Stimulated activated CD4-positive, alpha-beta T cell treated with anti-CD3 and anti-CD28 coated beads, Interleukin-15, amount 100 ng/mL, for 48 hours (primary cell): ENCODE measurements around the gene ZNF44.
A peak's percentile ranks its signal among the peaks of the same experiment; 100 is the strongest.
"Not testable (repeated sequence)": the region's sequence is repeated elsewhere in the genome, so short reads cannot be mapped to it uniquely, and the experiment has no call there.

Source experiments
- DNase-seq, 2 donors: peaks; one replicate each; pipeline ENCODE4 v3.0.0-alpha.2; 2020; ENCODE audit warnings: low read depth in 2 of 2

The ZNF44 gene

DNA sequence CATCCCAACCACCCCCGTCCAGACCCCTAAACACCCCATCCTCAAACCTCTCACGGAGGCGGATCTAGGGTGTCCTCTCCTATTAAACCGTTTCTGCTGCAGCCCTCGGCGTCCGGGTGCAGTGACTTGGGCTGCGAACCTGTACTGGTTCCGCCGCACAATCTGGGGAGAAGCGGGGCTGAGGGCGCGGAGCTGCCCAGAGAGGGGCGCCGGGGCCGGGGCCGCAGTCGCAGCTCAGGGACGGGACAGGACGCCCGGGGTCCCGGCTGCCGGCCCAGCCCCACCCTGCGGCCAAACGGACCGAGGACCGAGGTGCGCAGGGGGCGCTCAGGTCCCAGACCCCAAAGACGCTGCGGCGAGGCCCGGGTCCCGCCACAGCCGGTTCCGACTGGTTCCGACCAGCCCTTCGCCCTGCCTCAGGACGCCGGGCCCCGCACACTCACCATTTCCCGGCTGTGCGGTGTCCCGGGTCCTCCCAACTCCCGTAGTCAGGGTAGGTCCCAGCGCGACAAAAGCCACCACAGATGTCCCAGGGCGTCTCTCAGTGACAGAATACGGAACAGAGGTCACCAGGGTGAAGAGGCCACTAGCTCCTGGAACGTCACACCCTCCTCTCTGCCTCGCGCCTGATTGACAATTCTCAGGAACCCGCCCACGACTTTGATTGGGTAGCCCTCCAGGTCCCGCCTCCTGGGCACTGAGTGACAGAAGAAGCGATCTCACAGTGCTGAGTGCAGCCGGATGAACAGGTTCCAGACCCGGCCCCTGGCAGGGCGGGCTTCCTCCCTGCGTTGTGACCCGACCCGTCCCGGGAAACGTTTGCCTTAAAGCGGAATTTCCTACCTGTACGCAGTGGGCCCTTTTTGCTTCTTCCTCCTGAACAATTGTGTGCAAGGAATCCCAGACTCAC lies at the start of gene ZNF44:
ZNF44 (minus strand) TSS at position 635 of the 910 bp plus-strand sequence; CDS start at position 446, 189 bp downstream.
- DNase-seq = peak; percentile 96

DNA sequence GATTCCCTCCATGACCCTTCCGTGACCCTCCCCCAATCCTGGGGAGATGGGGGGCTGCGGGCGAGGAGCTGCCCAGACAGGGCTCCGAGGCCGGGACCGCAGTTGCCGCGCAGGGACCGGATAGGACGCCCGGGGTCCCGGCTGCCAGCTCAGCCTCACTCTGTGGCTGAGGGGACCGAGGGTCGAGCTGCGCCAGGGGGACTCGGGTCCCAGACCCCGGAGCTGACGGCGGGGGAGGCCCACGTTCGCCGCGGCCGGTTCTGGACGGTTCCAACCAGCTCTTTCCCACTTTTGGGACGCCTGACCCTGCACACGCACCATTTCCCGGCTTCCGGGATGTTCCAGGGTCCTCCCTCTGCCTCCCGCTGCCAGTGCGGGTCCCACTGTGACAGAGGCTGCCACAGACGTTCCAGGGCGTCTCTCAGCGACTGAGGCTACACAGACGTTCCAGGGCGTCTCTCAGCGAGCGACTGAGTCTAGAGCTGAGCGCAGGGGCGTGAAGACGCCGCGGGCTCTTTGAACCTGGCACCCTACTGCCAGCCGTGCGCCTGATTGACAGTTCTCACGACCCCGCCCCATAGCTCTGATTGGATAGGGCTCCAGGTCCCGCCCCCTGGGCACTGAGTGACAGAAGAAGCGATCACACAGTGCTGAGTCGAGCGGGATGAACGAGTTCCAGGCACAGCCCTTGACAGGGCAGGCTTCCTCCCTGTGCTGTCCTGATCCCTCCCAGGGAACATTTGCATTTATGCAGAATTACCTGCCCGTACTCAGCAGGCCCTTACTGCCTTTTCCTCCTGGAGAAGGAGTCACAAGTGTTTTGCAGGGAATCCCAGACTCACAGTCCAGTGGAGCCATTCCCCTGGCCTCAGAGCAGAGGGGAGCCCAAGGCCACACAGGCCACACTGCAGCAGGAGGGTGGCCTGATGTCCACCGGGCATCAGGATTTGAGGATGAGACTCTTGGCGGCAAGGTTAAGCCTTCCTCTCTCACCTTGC lies 38.8 kb upstream of the ZNF44 start, which contains the start of gene ZNF563:
ZNF563 (minus strand) TSS at position 472 of the 998 bp plus-strand sequence; CDS start at position 321, 151 bp downstream.
- DNase-seq = peak; percentile 96 to 99

DNA sequence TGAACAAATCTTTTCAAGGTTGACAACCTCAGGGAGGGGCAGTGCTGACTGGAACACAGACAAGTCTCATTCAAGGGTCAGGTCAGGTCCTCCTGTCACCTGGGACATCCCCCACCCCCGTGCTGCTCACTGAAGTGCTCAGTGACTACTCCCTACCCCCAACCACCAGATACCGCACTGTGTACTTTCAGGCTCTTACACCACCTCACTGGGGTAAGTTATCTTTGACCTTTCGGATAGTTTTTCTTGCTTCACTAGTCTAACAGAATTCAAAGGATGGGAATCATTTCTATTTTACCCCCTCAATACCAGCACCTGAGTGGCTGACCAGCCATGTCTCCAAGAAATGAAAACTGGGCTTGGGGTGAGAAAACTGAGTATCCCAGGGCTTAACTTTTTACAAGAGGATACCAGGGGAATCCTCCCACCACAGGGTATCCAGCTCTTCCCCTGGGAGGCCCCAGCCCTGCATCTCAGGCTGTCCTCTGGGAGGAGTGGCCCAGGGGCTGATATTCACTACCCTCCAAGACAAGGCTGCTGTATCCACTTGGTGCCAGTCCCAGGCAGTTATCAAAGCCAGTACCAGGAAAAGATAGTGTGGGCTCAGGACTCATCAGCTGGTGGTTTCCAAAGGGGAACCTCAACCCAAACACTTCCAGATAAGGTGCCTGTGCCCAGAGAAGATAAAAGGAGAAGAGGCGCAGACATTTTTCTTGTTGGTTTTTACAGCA lies 36.7 kb upstream of the ZNF44 start:
- DNase-seq = peak; percentile 79 to 86

DNA sequence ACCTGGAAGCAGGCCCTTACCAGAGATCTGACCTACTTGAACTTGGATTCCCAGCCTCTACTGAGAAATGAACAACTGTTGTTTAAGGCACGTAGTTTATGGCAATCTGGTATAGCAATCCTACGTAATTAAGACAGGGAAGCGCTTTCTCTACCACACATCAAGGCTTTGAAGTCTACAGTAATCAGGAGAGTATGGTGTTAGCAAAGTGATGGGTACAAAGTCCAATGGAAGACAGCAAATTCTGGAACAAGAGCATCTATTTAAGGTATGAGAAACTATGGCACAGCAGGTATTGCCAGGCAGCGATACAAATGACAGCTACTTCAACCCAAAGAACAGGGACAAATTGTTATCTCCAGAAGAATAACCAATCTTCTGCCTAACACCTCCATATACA lies 35.7 kb upstream of the ZNF44 start:
- no peak for DNase-seq

DNA sequence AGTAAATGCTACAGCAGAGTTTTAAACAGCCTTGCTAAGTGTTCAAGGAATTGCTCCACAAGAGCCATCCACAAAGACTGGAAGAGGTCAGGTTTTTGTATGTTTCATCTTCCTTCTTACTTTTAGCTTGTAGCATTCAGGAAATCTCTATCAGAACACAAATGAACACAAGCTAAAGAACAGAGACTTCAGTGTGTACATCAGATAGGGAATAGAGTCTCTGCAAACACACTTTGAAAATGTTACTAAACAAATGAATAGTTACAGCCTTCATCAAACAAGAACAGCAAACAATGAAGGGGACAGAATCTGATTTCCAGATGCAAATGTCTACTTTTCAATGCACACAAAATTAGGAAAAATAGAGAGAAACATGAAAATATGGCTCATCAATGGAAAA lies 31.0 kb upstream of the ZNF44 start:
- no peak for DNase-seq

DNA sequence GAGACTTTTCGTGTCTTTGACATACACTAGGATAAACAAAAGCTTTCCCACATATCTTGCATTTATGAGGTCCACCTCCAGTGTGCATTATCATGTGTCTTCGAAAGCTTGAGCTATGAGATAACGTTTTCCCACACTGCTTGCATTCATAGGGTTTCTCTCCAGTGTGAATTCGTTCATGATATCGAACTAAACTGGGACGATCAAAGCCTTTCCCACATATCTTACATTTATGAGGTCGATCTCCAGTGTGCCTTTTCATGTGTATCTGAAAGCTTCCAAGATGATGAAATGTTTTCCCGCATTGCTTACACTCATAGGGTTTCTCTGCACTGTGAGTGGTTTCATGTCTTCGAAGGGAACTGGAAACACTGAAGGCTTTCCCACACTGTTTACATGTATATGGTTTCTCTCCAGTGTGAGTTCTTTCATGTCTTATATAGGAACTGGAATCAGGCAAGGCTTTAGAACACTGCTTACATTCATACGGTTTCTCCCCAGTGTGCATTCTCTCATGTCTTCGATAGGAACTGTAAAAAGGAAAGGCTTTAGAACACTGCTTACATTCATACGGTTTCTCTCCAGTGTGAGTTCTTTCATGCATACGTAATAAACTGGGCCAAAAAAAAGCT lies 24.2 kb upstream of the ZNF44 start:
- no peak for DNase-seq

DNA sequence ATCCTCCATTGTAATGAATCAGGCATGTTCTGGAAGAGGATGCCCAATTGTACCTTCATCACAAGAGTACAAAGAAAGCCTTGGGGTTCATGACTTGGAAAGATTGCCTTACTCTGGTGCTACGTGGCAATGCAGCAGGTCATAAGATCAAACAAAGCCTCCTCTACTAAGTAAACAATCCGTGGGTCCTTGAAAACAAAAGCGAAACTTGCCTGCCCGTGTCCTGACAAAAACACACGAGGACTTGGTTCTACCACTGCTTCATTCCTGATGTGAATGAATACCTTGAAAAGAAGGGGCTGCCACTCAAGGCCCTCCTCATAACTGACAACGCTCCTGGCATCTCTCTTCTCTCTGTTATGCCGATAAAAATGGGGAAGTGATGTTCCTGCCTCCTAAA lies 19.9 kb upstream of the ZNF44 start:
- no peak for DNase-seq

DNA sequence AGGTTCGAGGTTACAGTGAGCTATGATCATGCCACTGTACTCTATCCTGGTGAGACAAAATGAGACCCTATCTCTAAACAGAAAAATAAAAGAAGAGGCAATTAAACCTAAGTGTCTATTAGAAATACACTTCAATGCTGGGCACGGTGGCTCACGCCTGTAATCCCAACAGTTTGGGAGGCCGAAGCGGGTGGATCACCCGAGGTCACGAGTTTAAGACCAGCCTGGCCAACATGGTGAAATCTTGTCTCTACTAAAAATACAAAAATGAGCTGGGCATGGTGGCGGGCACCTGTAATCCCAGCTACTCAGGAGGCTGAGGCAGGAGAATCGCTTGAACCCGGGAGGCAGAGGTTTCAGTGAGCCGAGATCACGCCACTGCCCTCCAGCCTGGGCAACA lies 14.2 kb upstream of the ZNF44 start:
- not testable (repeated sequence) for DNase-seq

DNA sequence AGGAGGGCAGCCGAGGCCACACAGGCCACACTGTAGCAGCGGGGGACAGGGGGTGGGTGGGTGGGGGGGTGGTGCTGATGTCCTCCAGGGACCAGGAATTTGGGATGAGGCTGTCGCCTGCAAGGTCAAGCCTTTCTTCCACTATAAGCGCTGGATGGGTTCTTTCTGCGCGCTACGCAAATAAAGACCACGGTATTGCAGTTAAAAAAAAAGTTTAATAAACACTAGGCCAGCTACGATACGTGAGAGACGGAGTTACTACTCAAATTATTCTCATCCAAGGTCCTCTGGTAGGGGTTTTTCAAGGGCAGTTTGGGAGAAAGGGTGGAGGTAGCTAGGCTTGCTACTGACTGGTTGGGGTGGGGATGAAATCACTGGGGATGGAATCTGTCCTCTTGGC lies 508 bp upstream of the ZNF44 start:
- no peak for DNase-seq

DNA sequence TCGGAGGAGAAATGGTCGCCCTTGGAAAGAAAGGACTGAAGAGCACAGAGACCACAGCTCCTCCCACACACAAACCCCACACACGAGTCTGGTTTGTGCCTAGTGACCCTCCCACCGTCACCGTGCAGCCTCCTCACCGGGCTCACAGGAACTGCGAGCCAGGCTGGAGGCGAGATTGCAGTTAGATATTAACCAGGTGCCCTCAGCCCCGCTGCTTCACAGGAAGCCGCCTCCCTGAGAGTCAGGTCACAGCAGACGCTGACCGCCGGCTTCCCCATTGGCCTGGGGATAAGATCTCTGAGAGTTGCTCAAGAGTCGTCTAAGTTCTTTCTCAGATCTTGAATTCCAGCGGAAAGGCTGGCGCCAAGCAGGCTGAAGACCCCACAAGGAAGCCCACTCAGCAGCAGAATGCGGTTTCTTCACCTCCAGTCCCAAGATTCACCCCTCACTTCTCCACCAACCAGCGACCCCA lies 870 bp downstream of the ZNF44 start:
- peak; percentile 12 to 42 for DNase-seq

DNA sequence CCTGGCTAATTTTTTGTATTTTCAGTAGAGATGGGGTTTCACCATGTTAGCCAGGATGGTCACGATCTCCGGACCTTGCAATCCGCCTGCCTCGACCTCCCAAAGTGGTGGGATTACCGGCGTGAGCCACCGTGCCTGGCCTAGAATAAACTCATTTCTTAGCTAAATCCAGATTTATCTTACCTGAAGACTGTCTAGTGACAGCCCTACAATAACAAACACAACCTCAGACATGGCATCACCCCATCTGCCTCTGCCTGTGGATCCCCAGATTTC lies 5.0 kb downstream of the ZNF44 start:
- DNase-seq = no peak

DNA sequence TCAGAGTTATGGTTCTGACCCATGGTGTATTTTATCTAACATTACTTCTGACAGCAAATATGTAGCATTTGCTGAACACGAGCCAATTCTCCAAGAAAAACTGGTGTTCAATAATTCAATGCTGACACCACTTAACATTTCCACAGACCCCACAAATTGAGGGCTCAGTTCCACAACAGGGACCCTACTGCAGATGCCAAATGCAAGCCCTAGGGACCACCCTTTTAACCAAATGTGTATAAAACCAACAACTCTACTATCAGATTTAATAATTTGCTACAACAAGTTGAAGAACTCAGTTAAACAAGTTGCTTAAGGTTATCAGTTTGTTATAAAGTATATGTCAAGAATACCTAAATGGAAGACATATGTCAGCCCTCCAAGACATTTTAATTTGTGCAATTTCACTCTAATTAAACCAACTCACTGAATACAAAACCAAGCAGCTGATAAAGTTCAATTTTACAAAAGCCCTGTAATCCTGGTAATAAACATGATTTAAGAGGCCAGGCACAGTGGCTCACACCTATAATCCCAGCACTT lies 6.7 kb downstream of the ZNF44 start:
- no peak for DNase-seq

DNA sequence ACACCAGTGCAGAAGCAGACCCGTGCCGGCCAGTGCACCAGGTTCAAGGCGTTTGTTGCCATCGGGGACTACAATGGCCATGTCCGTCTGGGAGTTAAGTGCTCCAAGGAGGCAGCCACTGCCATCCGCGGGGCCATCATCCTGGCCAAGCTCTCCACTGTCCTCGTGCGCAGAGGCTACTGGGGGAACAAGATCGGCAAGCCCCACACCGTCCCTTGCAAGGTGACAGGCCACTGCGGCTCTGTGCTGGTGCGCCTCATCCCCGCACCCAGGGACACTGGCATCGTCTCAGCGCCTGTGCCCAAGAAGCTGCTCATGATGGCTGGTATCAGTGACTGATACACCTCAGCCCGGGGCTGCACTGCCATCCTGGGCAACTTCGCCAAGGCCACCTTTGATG lies 10.1 kb downstream of the ZNF44 start:
- no peak for DNase-seq

DNA sequence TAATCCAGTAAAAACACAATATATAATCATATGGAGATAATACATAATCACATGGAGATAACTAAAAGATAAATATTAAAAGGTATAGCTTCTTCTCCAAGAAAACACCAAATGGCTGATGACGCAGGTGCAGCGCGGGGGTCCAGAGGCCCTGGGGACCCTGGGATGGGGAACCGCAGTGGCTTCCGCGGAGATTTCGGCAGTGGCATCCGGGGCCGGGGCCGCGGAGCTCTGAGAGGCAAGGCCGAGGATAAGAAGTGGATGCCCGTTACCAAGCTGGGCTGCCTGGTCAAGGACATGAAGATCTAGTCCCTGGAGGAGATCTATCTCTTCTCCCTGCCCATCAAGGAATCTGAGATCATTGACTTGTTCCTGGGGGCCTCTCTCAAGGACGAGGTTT lies 10.5 kb downstream of the ZNF44 start:
- no peak for DNase-seq

DNA sequence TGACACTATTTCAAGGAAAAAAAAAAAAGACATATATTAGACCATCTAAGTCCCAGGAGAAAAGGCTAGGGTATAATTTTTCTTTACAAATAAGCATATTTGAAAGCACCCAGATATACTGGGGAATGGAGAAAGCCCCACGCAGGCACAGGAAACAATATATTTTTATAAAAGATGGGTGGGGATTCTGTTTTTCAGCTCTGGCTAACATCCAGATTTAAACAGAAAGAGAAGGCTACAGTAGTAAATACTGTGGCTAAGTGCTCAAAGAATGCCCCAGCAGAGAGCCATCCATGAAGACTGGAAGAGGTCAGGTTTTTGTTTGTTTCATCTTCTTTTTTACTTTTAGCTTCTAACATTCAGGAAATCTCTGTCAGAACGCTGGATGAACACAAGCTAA lies 16.0 kb downstream of the ZNF44 start:
- DNase-seq = no peak

DNA sequence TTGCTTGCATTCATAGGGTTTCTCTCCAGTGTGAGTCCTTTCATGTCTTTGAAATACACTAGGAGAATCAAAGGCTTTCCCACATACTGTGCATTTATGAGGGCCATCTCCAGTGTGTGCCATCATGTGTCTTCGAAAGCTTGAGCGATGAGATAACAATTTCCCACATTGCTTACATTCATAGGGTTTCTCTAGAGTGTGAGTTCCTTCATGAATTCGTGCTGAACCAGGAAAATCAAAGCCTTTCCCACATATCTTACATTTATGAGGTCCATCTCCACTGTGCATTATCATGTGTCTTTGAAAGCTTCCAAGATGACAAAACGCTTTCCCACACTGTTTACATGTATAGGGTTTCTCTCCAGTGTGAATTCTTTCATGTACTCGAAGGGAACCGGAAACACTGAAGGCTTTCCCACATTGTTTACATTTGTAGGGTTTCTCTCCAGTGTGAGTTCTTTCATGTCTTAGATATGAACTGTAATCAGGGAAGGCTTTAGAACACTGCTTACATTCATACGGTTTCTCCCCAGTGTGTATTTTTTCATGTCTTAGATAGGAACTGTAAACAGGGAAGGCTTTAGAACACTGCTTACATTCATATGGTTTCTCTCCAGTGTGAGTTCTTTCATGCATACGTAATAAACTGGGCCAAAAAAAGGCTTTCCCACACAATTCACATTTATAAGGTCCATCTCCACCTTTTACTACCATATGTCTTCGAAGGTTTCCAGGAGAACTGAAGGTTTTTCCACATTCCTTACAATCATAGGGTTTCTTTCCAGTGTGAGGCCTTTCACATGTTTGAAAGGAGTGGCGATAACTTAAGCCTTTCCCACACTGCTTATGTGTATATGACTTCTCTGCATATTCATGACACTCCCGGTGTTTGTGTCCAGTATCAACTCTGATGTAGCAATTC lies 21.4 kb downstream of the ZNF44 start:
- DNase-seq = no peak

DNA sequence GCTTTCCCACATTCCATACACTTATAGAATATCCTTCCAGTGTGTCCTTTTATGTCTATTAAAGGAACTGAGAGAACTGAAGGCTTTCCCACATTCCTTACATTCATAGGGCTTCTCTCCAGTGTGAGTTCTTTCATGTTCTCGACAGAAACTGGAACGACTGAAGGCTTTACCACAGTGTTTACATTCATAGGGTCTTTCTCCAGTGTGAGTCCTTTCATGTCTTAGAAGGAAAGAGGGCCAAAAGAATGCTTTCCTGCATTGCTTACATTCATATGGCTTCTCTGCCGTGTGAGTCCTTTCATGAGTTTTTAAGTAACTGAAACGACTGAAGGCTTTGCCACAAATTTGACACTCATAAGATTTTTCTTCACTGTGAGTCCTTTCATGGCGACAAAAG lies 22.3 kb downstream of the ZNF44 start:
- no peak for DNase-seq

DNA sequence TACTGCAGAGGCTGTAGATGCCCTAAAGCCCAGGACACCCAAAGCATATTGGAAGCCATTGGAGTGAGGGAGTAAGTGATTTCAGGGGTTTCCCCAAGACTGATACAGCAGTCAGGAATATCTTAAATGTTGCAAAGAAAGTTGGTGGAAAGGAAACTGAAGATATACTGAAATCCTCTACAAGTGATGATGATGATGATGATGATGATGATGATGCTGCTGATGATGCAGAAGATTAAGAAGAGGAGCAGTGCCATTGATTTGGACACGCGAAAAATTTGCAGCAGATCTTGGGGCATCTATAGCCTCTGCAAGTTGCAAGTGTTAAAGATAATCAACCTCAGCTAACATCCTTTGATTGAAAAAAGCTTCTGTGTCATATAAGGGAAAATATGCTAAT lies 23.8 kb downstream of the ZNF44 start:
- DNase-seq = no peak

DNA sequence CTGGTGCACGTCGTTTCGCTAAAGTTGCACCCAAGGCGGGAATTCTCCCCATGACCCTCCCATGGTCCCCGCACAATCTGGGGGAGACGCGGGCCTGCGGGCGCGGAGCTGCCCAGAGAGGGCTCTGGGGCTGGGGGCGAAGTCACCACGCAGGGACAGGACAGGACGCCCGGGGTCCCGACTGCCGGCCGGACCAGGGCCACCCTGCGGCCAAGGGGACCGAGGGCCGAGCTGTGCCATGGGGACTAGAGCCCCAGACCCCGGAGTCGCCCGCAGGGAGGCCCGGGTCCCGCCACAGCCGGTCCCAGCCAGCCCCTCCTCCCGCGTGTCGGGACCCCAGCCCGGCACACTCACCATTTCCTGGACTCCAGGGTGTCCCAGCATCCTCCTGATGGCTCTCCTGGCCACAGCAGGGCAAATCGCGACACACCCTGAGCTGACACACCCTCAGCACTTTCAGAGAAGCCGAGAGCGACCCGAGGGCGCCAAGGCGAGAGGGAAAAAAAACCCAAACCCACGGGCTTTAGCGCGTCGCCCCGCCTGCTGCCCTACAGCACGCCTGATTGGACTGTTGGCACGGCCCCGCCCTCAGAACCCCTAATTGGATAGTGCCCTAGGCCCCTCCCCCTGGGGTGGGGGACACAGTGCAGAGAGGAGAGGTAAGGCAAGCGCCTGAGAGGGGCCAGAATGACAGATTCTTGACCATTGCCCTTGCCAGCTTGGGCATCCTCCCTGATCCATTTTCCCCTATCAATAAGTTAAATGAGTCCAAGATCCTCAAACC lies 28.6 kb downstream of the ZNF44 start:
- no peak for DNase-seq
